B cell (primary cell): ENCODE results near the gene TCF7L1. TPM values are rescaled to one million over a fixed set of nuclear protein-coding genes. Genes with fewer than 3 reads are reported as not detected.

Experiments
- ATAC-seq: fragments of 200-7000 bp; cut with Tn5 transposase; one replicate; pipeline ENCODE4 v1.10.0; 2021; ENCODE audit warnings: low read depth, mild to moderate bottlenecking, moderate number of reproducible peaks, moderate library complexity
- CTCF ChIA-PET: fragments of 350-600 bp; sonication (Branson Sonifier 250); formaldehyde crosslinking; loops from one replicate; lab custom pipeline; 2021; ENCODE audit warnings: antibody characterized with exemption, inconsistent platforms; lab: Charles Lee
- POLR2A ChIA-PET: fragments of 350-600 bp; sonication (Branson Sonifier 250); formaldehyde crosslinking; loops from one replicate; lab custom pipeline; 2021; ENCODE audit warnings: antibody characterized with exemption; lab: Charles Lee
- DNase-seq: peaks from one replicate; pipeline ENCODE4 v3.0.0; 2013
- H2AFZ ChIP-seq: 2 replicates; pipeline ENCODE4 v1.6.1; 2012; ENCODE audit warnings: mild to moderate bottlenecking, low read depth, low read length; ENCODE audit not compliant: insufficient read depth, poor library complexity, severe bottlenecking
- H3K27ac ChIP-seq, 2 donors: 1 replicate in 1 of 2; 2 replicates in 1 of 2; pipeline ENCODE4 v1.5.1; 2012 to 2013; ENCODE audit warnings: low read length in 2 of 2, mild to moderate bottlenecking in 2 of 2, moderate library complexity in 1 of 2
- H3K27me3 ChIP-seq, 4 experiments: fragments of 200-600 bp in 1 of 4; sonication (generic) in 1 of 4; replicated peaks in 1 of 4; 1 replicate in 2 of 4; 2 replicates in 2 of 4; pipeline versions ENCODE4 v1.6.1 to v1.7.0; 2013 to 2016; ENCODE audit warnings: low read length in 3 of 4, mild to moderate bottlenecking in 2 of 4, mixed read lengths in 1 of 4, moderate library complexity in 1 of 4; ENCODE audit not compliant: insufficient read depth in 4 of 4, control insufficient read depth in 3 of 4; ENCODE audit errors: control extremely low read depth in 1 of 4
- H3K36me3 ChIP-seq, 2 experiments: replicated peaks in 1 of 2; 1 replicate in 1 of 2; 2 replicates in 1 of 2; pipeline versions ENCODE4 v1.6.1 to v1.7.1; 2013; ENCODE audit warnings: low read length in 1 of 2; ENCODE audit not compliant: insufficient read depth in 2 of 2, control insufficient read depth in 1 of 2; ENCODE audit errors: control extremely low read depth in 1 of 2, extremely low read depth in 1 of 2
- H3K4me1 ChIP-seq, 2 donors: fragments of 200-600 bp in 1 of 2; sonication (generic) in 1 of 2; 1 replicate in 1 of 2; 2 replicates in 1 of 2; pipeline versions ENCODE4 v1.5.1 to v1.6.1; 2013 to 2017; ENCODE audit warnings: low read length in 2 of 2; ENCODE audit not compliant: control insufficient read depth in 2 of 2, insufficient read depth in 2 of 2
- H3K4me2 ChIP-seq: replicated peaks from 2 replicates; pipeline ENCODE3; 2012; ENCODE audit warnings: mild to moderate bottlenecking, low read depth, low read length; ENCODE audit not compliant: poor library complexity, severe bottlenecking
- H3K4me3 ChIP-seq, 5 experiments: fragments of 200-600 bp in 1 of 5; sonication (generic) in 1 of 5; 1 replicate in 3 of 5; 2 replicates in 2 of 5; pipeline versions ENCODE4 v1.5.1 to v1.7.0; 2011 to 2016; ENCODE audit warnings: low read length in 4 of 5, mild to moderate bottlenecking in 4 of 5, low read depth in 2 of 5, control low read depth in 1 of 5, moderate library complexity in 1 of 5; ENCODE audit not compliant: insufficient read depth in 1 of 5; ENCODE audit errors: control extremely low read depth in 1 of 5, extremely low read depth in 1 of 5
- H3K79me2 ChIP-seq: fragments of 200-600 bp; sonication (generic); one replicate; pipeline ENCODE4 v1.6.0; 2016; ENCODE audit warnings: low read length; ENCODE audit not compliant: control insufficient read depth, insufficient read depth
- H3K9ac ChIP-seq: fragments of 200-600 bp; sonication (generic); 2 replicates; pipeline ENCODE4 v1.6.1; 2017; ENCODE audit warnings: mild to moderate bottlenecking, low read length, moderate library complexity
- H3K9me3 ChIP-seq, 3 donors: one replicate each; pipeline versions ENCODE4 v1.6.1 to v1.7.1; 2013; ENCODE audit warnings: low read length in 2 of 3; ENCODE audit not compliant: control insufficient read depth in 2 of 3, insufficient read depth in 1 of 3; ENCODE audit errors: control extremely low read depth in 1 of 3
- H4K20me1 ChIP-seq: 2 replicates; pipeline ENCODE4 v1.6.0; 2012; ENCODE audit warnings: mild to moderate bottlenecking, low read length; ENCODE audit not compliant: insufficient read depth, control insufficient read depth, poor library complexity, severe bottlenecking
- H3K27ac Mint-ChIP-seq: one replicate; pipeline ENCODE4 v1.8.0; 2021; ENCODE audit warnings: mixed read lengths
- H3K27me3 Mint-ChIP-seq: one replicate; pipeline ENCODE4 v1.8.0; 2021; ENCODE audit warnings: mixed read lengths
- H3K4me1 Mint-ChIP-seq: one replicate; pipeline ENCODE4 v1.8.0; 2021; ENCODE audit warnings: mixed read lengths
- H3K4me3 Mint-ChIP-seq: one replicate; pipeline ENCODE4 v1.8.0; 2021; ENCODE audit warnings: mixed read lengths
- H3K9me3 Mint-ChIP-seq: one replicate; pipeline ENCODE4 v1.8.0; 2022; ENCODE audit warnings: mixed read lengths; ENCODE audit not compliant: insufficient read depth
- CTCF ChIP-seq: fragments of 200-600 bp; IDR thresholded peaks from one replicate; pipeline ENCODE4 v1.8.0; 2022; ENCODE audit warnings: antibody characterized with exemption, mild to moderate bottlenecking
- EZH2 ChIP-seq: IDR thresholded peaks from 2 replicates; pipeline ENCODE4 v1.6.1; 2012; ENCODE audit warnings: borderline replicate concordance, low read depth, mild to moderate bottlenecking, moderate library complexity, low read length; ENCODE audit not compliant: insufficient read depth, poor library complexity, severe bottlenecking
- WGBS: methylation state at CpG from one replicate; pipeline ENCODE4 v1.1.5; 2013; ENCODE audit warnings: missing lambda C conversion rate; ENCODE audit not compliant: insufficient coverage; 5-methylcytosine and 5-hydroxymethylcytosine counted together
- intact Hi-C: fragments of 100-400 bp; cut with micrococcal nuclease; formaldehyde crosslinking; loops from one replicate; pipeline ENCODE4 v1.10.0; 2022
- polyA plus RNA-seq: library from polyadenylated mRNA; depleted of rRNA; stranded (reverse); fragments of >200 nt; gene quantifications from 2 replicates; pipeline ENCODE4 v1.2.3, GENCODE V29; 2012
- total RNA-seq, 2 donors: library from RNA; stranded (reverse); fragments of 120-200 nt in 1 of 2; gene quantifications; 1 replicate in 1 of 2; 2 replicates in 1 of 2; pipeline versions ENCODE4 v1.2.3 to v1.2.4, GENCODE V29; 2013 to 2022

The TCF7L1 gene
- total and polyA plus RNA-seq, 2 donors (not counting 1 experiment from before 2014, with no cell fraction given) = 0.67 to 0.81 TPM

GRCh38 chr2:85087541-85087940 lies 45.7 kb upstream of the TCF7L1 start:
- H3K4me3 ChIP-seq = no peak overlapping the region
- 95% methylated on average over 4 of the region's 5 CpGs for WGBS
- no peaks in the 10 kb centered on the region for H3K79me2 ChIP-seq
- no peak for TF ChIP-seq CTCF
- no peak for TF ChIP-seq EZH2
- peaks cover 0 to 12% (median 2%) of the 10 kb centered on the region in 4 experiments for H3K27me3 ChIP-seq
- Mint-ChIP-seq H3K4me1 (no peaks in the 10 kb centered on the region), H3K4me3 (no peak overlapping the region), H3K27ac (no peak overlapping the region), H3K27me3 (peaks cover 4% of the 10 kb centered on the region), H3K9me3 (peaks cover 6% of the 10 kb centered on the region)
- H3K9ac ChIP-seq = no peak overlapping the region
- ATAC-seq = no peak
- no peak overlapping the region for H3K4me2 ChIP-seq
- POLR2A ChIA-PET = no interaction called here
- H2AFZ ChIP-seq = no peak overlapping the region
- H3K36me3 ChIP-seq = no peaks in the 10 kb centered on the region
- H3K27ac ChIP-seq = no peak overlapping the region
- H3K9me3 ChIP-seq = peaks cover 0 to 1% (median 0%) of the 10 kb centered on the region in 3 donors
- CTCF ChIA-PET = no interaction called here
- intact Hi-C loops = no loop called here
- no peaks in the 10 kb centered on the region for H4K20me1 ChIP-seq
- peaks cover 3 to 6% of the 10 kb centered on the region in 2 donors for H3K4me1 ChIP-seq
- no peak for DNase-seq

GRCh38 chr2:85088921-85089320 lies 44.3 kb upstream of the TCF7L1 start:
- H3K79me2 ChIP-seq = no peaks in the 10 kb centered on the region
- no peak overlapping the region for H3K9ac ChIP-seq
- WGBS = 93% methylated on average over 2 of the region's 2 CpGs
- no peak for DNase-seq
- H3K9me3 Mint-ChIP-seq = peaks cover 2% of the 10 kb centered on the region
- no peaks in the 10 kb centered on the region for H3K36me3 ChIP-seq
- no peaks in the 10 kb centered on the region for H3K4me1 Mint-ChIP-seq
- ChIA-PET CTCF (interaction anchor here (1.3 kb wide), 1 partner anchor 163 kb away, joined by 4 read pairs; no protein-coding TSS in a partner anchor), POLR2A (no interaction called here)
- H3K9me3 ChIP-seq = no peaks in the 10 kb centered on the region
- intact Hi-C loops = no loop called here
- no peak overlapping the region for H2AFZ ChIP-seq
- H3K4me3 Mint-ChIP-seq = no peak overlapping the region
- no peak overlapping the region for H3K4me2 ChIP-seq
- peaks cover 3 to 6% of the 10 kb centered on the region in 2 donors for H3K4me1 ChIP-seq
- no peaks in the 10 kb centered on the region for H3K27me3 Mint-ChIP-seq
- peaks cover 0 to 12% (median 2%) of the 10 kb centered on the region in 4 experiments for H3K27me3 ChIP-seq
- no peak for ATAC-seq
- no peaks in the 10 kb centered on the region for H4K20me1 ChIP-seq
- no peak overlapping the region for H3K4me3 ChIP-seq
- no peak overlapping the region for H3K27ac ChIP-seq
- TF ChIP-seq EZH2 (no peak), CTCF (no peak)
- H3K27ac Mint-ChIP-seq = no peak overlapping the region
